GM12878 (cell line): Measurements from ENCODE around the gene TTLL10.

Experiments
- CBFB ChIP-seq: IDR thresholded peaks from 2 replicates; pipeline ENCODE4 v1.6.1; 2016; ENCODE audit warnings: antibody characterized with exemption, low read depth
- CREB1 ChIP-seq: IDR thresholded peaks from 2 replicates; pipeline ENCODE4 v1.6.1; 2012; ENCODE audit warnings: low read depth, mild to moderate bottlenecking, inconsistent platforms
- EZH2 ChIP-seq: IDR thresholded peaks from 2 replicates; pipeline ENCODE4 v1.6.1; 2012; ENCODE audit warnings: low read depth, mild to moderate bottlenecking, control low read depth, inconsistent platforms, low read length, borderline replicate concordance; ENCODE audit not compliant: control insufficient read depth
- FOXK2 ChIP-seq: fragments of 450-650 bp; IDR thresholded peaks from 2 replicates; pipeline ENCODE4 v1.6.1; 2017; ENCODE audit warnings: mild to moderate bottlenecking, moderate library complexity
- GATAD2B ChIP-seq: fragments of 450-650 bp; conservative IDR thresholded peaks from 2 replicates; pipeline ENCODE4 v1.6.1; 2017; ENCODE audit warnings: low read depth, mild to moderate bottlenecking, moderate library complexity
- MYC ChIP-seq: IDR thresholded peaks from 2 replicates; pipeline ENCODE4 v1.6.1; 2011; ENCODE audit warnings: mild to moderate bottlenecking, low read length, moderate library complexity, inconsistent platforms; ENCODE audit not compliant: insufficient read depth, insufficient replicate concordance, insufficient read length, severe bottlenecking
- POLR2AphosphoS5 ChIP-seq: IDR thresholded peaks from 2 replicates; pipeline ENCODE4 v1.6.1; 2011; ENCODE audit warnings: mild to moderate bottlenecking, low read length, inconsistent platforms
- SUPT20H ChIP-seq: IDR thresholded peaks from 2 replicates; pipeline ENCODE4 v1.6.1; 2011; ENCODE audit warnings: low read depth, mild to moderate bottlenecking, low read length, moderate library complexity, borderline replicate concordance; ENCODE audit not compliant: control insufficient read depth
- TF ChIP-seq, protein P1 (sequence below): IDR thresholded peaks from 2 replicates; pipeline ENCODE4 v1.6.1; 2012; ENCODE audit warnings: low read depth, low read length, improper control_type of control experiment
- TF ChIP-seq, protein P2 (sequence below), 3 experiments: IDR thresholded peaks in 2 of 3; conservative IDR thresholded peaks in 1 of 3; 2 replicates each; pipeline ENCODE4 v1.5.1; 2011; ENCODE audit warnings: low read depth in 3 of 3, low read length in 3 of 3, mild to moderate bottlenecking in 3 of 3, control low read depth in 2 of 3, moderate library complexity in 2 of 3, inconsistent platforms in 1 of 3, mixed read lengths in 1 of 3; ENCODE audit not compliant: control insufficient read depth in 2 of 3, insufficient read depth in 1 of 3; ENCODE audit errors: extremely low read depth in 1 of 3
- TF ChIP-seq, protein P3 (sequence below): IDR thresholded peaks from 2 replicates; pipeline ENCODE4 v1.6.1; 2011; ENCODE audit warnings: borderline replicate concordance, low read depth, mild to moderate bottlenecking, moderate library complexity, low read length; ENCODE audit not compliant: insufficient read depth, poor library complexity, severe bottlenecking
- TF ChIP-seq, protein P4 (sequence below): fragments of 450-650 bp; IDR thresholded peaks from 2 replicates; pipeline ENCODE4 v1.6.1; 2016; ENCODE audit warnings: mild to moderate bottlenecking

DNA sequence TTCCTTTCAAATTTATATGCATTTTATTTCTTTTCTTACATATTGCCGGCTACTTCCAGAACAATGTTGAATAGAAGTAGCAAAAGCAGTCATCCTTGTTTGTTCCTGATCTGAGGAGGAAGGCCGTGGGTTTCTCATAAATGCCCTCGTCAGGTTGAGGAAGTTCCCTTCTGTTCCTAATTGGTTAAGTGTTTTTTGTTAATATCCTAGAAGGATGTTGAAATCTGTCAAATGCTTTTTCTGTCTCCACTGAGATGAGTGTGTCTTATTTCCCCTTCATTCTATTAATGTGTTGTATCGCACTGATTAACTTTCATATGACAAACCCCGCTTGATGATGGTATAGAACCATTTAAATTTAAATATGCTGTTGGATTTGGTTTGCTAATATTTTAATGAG lies 15.4 kb downstream of the TTLL10 start:
- TF ChIP-seq CBFB (no peak), GATAD2B (no peak), SUPT20H (no peak), EZH2 (no peak), MYC (no peak), CREB1 (no peak), FOXK2 (no peak), POLR2AphosphoS5 (no peak)
- TF ChIP-seq, protein P1, sequence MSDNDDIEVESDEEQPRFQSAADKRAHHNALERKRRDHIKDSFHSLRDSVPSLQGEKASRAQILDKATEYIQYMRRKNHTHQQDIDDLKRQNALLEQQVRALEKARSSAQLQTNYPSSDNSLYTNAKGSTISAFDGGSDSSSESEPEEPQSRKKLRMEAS = no peak
- TF ChIP-seq, protein P2, sequence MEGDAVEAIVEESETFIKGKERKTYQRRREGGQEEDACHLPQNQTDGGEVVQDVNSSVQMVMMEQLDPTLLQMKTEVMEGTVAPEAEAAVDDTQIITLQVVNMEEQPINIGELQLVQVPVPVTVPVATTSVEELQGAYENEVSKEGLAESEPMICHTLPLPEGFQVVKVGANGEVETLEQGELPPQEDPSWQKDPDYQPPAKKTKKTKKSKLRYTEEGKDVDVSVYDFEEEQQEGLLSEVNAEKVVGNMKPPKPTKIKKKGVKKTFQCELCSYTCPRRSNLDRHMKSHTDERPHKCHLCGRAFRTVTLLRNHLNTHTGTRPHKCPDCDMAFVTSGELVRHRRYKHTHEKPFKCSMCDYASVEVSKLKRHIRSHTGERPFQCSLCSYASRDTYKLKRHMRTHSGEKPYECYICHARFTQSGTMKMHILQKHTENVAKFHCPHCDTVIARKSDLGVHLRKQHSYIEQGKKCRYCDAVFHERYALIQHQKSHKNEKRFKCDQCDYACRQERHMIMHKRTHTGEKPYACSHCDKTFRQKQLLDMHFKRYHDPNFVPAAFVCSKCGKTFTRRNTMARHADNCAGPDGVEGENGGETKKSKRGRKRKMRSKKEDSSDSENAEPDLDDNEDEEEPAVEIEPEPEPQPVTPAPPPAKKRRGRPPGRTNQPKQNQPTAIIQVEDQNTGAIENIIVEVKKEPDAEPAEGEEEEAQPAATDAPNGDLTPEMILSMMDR (IDR thresholded peaks at IDR 0.05 in 2 of 3, conservative IDR thresholded peaks at IDR 0.05 in 1 of 3; ENCODE audit: control insufficient read depth in 2 of 3, extremely low read depth in 1 of 3, insufficient read depth in 1 of 3, low read depth in 3 of 3, low read length in 3 of 3) = no peak
- TF ChIP-seq, protein P3, sequence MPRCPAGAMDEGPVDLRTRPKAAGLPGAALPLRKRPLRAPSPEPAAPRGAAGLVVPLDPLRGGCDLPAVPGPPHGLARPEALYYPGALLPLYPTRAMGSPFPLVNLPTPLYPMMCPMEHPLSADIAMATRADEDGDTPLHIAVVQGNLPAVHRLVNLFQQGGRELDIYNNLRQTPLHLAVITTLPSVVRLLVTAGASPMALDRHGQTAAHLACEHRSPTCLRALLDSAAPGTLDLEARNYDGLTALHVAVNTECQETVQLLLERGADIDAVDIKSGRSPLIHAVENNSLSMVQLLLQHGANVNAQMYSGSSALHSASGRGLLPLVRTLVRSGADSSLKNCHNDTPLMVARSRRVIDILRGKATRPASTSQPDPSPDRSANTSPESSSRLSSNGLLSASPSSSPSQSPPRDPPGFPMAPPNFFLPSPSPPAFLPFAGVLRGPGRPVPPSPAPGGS = no peak
- TF ChIP-seq, protein P4, sequence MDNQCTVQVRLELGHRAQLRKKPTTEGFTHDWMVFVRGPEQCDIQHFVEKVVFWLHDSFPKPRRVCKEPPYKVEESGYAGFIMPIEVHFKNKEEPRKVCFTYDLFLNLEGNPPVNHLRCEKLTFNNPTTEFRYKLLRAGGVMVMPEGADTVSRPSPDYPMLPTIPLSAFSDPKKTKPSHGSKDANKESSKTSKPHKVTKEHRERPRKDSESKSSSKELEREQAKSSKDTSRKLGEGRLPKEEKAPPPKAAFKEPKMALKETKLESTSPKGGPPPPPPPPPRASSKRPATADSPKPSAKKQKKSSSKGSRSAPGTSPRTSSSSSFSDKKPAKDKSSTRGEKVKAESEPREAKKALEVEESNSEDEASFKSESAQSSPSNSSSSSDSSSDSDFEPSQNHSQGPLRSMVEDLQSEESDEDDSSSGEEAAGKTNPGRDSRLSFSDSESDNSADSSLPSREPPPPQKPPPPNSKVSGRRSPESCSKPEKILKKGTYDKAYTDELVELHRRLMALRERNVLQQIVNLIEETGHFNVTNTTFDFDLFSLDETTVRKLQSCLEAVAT = no peak
